GM12878 (cell line): ENCODE measurements around the gene CHAF1A. TPM values are rescaled to one million over a fixed set of nuclear protein-coding genes. Genes with fewer than 3 reads are reported as not detected.
A peak's percentile ranks its signal among the peaks of the same experiment; 100 is the strongest.

Source experiments
- ASH2L ChIP-seq: fragments of 300-600, 200-600 bp; sonication (generic); IDR thresholded peaks from 2 replicates; pipeline ENCODE4 v1.6.1; 2017; ENCODE audit warnings: low read depth, mild to moderate bottlenecking, borderline replicate concordance
- ATF7 ChIP-seq: fragments of 450-650 bp; IDR thresholded peaks from 2 replicates; pipeline ENCODE4 v1.6.1; 2016; ENCODE audit warnings: low read depth, mild to moderate bottlenecking
- CHD4 ChIP-seq: fragments of 200-600 bp; sonication (generic); IDR thresholded peaks from 2 replicates; pipeline ENCODE4 v1.6.1; 2016; ENCODE audit warnings: mild to moderate bottlenecking
- GATAD2B ChIP-seq: fragments of 450-650 bp; conservative IDR thresholded peaks from 2 replicates; pipeline ENCODE4 v1.6.1; 2017; ENCODE audit warnings: low read depth, mild to moderate bottlenecking, moderate library complexity
- KLF5 ChIP-seq: fragments of 450-650 bp; IDR thresholded peaks from 2 replicates; pipeline ENCODE4 v1.6.1; 2014; ENCODE audit warnings: mild to moderate bottlenecking; ENCODE audit not compliant: partially characterized antibody
- LARP7 ChIP-seq: fragments of 450-650 bp; IDR thresholded peaks from 2 replicates; pipeline ENCODE4 v1.6.1; 2017; ENCODE audit warnings: mild to moderate bottlenecking
- MYB ChIP-seq: fragments of 150-350 bp; IDR thresholded peaks from 2 replicates; pipeline ENCODE4 v1.6.1; 2014; ENCODE audit warnings: mild to moderate bottlenecking, low read depth, low read length, borderline replicate concordance
- NFXL1 ChIP-seq: fragments of 450-650 bp; IDR thresholded peaks from 2 replicates; pipeline ENCODE4 v1.6.1; 2017; ENCODE audit warnings: antibody characterized with exemption, mild to moderate bottlenecking, borderline replicate concordance
- POLR2AphosphoS5 ChIP-seq: IDR thresholded peaks from 2 replicates; pipeline ENCODE4 v1.6.1; 2011; ENCODE audit warnings: mild to moderate bottlenecking, low read length, inconsistent platforms
- RAD51 ChIP-seq: fragments of 450-650 bp; IDR thresholded peaks from 2 replicates; pipeline ENCODE4 v1.6.1; 2016; ENCODE audit warnings: moderate library complexity, mild to moderate bottlenecking, inconsistent platforms
- SIN3A ChIP-seq: IDR thresholded peaks from 2 replicates; pipeline ENCODE4 v1.6.1; 2012; ENCODE audit warnings: low read depth, low read length, improper control_type of control experiment
- SIX5 ChIP-seq: IDR thresholded peaks from 2 replicates; pipeline ENCODE4 v1.6.1; 2011; ENCODE audit warnings: mild to moderate bottlenecking, low read depth, low read length, moderate library complexity; ENCODE audit not compliant: severe bottlenecking
- SMAD5 ChIP-seq: IDR thresholded peaks from 2 replicates; pipeline ENCODE4 v1.6.1; 2016; ENCODE audit warnings: antibody characterized with exemption, low read depth
- SRF ChIP-seq, 2 experiments: IDR thresholded peaks; 2 replicates each; pipeline ENCODE4 v1.6.1; 2011; ENCODE audit warnings: low read depth in 2 of 2, low read length in 2 of 2, mild to moderate bottlenecking in 1 of 2, moderate library complexity in 1 of 2
- STAT1 ChIP-seq: fragments of 450-650 bp; conservative IDR thresholded peaks from 2 replicates; pipeline ENCODE4 v1.6.1; 2014; ENCODE audit warnings: antibody characterized with exemption, mild to moderate bottlenecking
- SUZ12 ChIP-seq: fragments of 200-600 bp; sonication (generic); IDR thresholded peaks from one replicate; pipeline ENCODE4 v1.6.1; 2018; ENCODE audit warnings: antibody characterized with exemption, mild to moderate bottlenecking; ENCODE audit not compliant: unreplicated experiment
- TBL1XR1 ChIP-seq: IDR thresholded peaks from 2 replicates; pipeline ENCODE4 v1.6.1; 2012; ENCODE audit warnings: low read depth, low read length, improper control_type of control experiment
- WRNIP1 ChIP-seq: IDR thresholded peaks from 2 replicates; pipeline ENCODE4 v1.6.1; 2011; ENCODE audit warnings: low read depth, low read length, improper control_type of control experiment, borderline replicate concordance
- polyA plus RNA-seq, 11 experiments: library from polyadenylated mRNA; depleted of rRNA in 4 of 11; unstranded in 6 of 11; stranded (reverse) in 5 of 11; fragments of >200 nt; fragmentation: Nextera tagmentation in 4 of 11; fragmentation: Illumina TruSeq in 1 of 11; extraction: Ambion mirVana in 4 of 11; extraction: Trizol in 1 of 11; gene quantifications; 1 replicate in 1 of 11; 2 replicates in 10 of 11; pipeline versions ENCODE4 v1.2.1 to v1.2.3, GENCODE V29; 2011 to 2016; ENCODE audit warnings: inconsistent platforms in 2 of 11, missing spikeins in 2 of 11, low read depth in 1 of 11
- total RNA-seq, 4 experiments: library from RNA; depleted of rRNA in 3 of 4; stranded (reverse); fragments of >200 nt in 3 of 4; fragmentation: Illumina TruSeq in 1 of 4; extraction: Trizol in 1 of 4; gene quantifications; 2 replicates each; pipeline versions ENCODE4 v1.2.1 to v1.2.3, GENCODE V29; 2013 to 2021
- TF ChIP-seq, protein P1 (sequence below): fragments of 450-650 bp; formaldehyde crosslinking; IDR thresholded peaks from 2 replicates; pipeline ENCODE4 v1.4.0; 2022; ENCODE audit warnings: mild to moderate bottlenecking, moderate library complexity
- TF ChIP-seq, protein P2 (sequence below), 3 experiments: IDR thresholded peaks in 2 of 3; conservative IDR thresholded peaks in 1 of 3; 2 replicates each; pipeline ENCODE4 v1.5.1; 2011; ENCODE audit warnings: low read depth in 3 of 3, low read length in 3 of 3, mild to moderate bottlenecking in 3 of 3, control low read depth in 2 of 3, moderate library complexity in 2 of 3, inconsistent platforms in 1 of 3, mixed read lengths in 1 of 3; ENCODE audit not compliant: control insufficient read depth in 2 of 3, insufficient read depth in 1 of 3; ENCODE audit errors: extremely low read depth in 1 of 3
- TF ChIP-seq, protein P3 (sequence below): IDR thresholded peaks from 2 replicates; pipeline ENCODE4 v1.6.1; 2012; ENCODE audit warnings: low read depth, low read length, improper control_type of control experiment
- TF ChIP-seq, protein P4 (sequence below): IDR thresholded peaks from 2 replicates; pipeline ENCODE4 v1.6.1; 2011; ENCODE audit warnings: borderline replicate concordance, low read depth, mild to moderate bottlenecking, moderate library complexity, mixed read lengths, low read length; ENCODE audit not compliant: insufficient read depth; ENCODE audit errors: extremely low read length

CHAF1A gene
- total and polyA plus RNA-seq, 10 of the 15 experiments (the other 5 are each of a cell fraction or from before 2014, with no cell fraction given), result 1.3 to 69.1 (median 34.2) TPM

DNA sequence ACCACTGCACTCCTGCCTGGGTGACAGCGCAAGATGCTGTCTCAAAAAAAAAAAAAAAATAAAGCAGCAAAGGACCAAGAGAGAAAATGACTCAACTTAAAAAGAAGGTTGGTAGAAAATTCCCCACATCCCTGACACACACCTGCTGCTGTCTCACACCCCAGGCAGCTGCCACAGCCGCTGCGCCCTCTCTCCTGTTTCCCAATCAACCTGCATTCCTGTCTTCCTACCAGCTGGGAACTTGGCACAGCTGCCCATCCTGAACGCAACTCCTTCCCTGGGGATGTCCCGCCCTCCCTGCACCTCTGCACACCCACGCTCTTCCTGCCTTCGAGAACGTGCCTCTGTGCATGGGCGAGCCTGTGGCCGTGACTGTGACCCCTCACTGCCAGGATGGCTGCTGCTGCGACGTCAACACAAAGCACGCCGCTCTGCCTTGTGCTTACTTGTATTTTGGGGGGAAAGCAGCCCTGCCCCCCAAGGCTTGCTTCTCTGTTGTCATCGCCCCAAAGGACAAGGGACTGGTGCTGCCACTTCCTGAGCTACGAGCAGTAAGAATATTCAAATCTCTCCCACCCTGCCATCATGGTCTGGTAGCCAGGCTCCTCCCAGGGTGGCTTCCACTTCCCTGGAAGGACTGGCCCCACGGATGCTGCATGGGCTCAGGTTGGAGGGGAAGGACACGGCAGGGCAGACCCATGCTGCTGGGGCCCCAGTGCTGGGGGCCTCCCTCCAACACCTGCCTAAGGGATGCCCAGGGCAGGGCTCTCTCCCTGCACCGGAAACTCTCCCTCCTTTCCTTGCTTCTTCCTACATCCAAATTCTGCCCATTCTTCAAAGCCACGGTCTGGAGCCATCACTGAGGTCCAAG is 22.8 kb upstream of the CHAF1A start (continued):
- TF ChIP-seq, protein P1, sequence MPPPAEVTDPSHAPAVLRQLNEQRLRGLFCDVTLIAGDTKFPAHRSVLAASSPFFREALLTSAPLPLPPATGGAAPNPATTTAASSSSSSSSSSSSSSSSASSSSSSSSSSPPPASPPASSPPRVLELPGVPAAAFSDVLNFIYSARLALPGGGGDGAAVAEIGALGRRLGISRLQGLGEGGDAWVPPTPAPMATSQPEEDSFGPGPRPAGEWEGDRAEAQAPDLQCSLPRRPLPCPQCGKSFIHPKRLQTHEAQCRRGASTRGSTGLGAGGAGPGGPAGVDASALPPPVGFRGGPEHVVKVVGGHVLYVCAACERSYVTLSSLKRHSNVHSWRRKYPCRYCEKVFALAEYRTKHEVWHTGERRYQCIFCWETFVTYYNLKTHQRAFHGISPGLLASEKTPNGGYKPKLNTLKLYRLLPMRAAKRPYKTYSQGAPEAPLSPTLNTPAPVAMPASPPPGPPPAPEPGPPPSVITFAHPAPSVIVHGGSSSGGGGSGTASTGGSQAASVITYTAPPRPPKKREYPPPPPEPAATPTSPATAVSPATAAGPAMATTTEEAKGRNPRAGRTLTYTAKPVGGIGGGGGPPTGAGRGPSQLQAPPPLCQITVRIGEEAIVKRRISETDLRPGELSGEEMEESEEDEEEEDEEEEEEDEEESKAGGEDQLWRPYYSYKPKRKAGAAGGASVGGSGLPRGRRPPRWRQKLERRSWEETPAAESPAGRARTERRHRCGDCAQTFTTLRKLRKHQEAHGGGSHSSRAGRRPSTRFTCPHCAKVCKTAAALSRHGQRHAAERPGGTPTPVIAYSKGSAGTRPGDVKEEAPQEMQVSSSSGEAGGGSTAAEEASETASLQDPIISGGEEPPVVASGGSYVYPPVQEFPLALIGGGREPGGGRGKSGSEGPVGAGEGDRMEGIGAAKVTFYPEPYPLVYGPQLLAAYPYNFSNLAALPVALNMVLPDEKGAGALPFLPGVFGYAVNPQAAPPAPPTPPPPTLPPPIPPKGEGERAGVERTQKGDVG (CRISPR knock-in tag), result no peak
- TF ChIP-seq LARP7, result 0 out of 2 replicates have a peak, but pooled peaks have one; percentile 25
- TF ChIP-seq KLF5, result no peak
- TF ChIP-seq SRF (IDR thresholded peaks at IDR 0.05; ENCODE audit: low read depth in 2 of 2, low read length in 2 of 2), result no peak
- TF ChIP-seq, protein P2, sequence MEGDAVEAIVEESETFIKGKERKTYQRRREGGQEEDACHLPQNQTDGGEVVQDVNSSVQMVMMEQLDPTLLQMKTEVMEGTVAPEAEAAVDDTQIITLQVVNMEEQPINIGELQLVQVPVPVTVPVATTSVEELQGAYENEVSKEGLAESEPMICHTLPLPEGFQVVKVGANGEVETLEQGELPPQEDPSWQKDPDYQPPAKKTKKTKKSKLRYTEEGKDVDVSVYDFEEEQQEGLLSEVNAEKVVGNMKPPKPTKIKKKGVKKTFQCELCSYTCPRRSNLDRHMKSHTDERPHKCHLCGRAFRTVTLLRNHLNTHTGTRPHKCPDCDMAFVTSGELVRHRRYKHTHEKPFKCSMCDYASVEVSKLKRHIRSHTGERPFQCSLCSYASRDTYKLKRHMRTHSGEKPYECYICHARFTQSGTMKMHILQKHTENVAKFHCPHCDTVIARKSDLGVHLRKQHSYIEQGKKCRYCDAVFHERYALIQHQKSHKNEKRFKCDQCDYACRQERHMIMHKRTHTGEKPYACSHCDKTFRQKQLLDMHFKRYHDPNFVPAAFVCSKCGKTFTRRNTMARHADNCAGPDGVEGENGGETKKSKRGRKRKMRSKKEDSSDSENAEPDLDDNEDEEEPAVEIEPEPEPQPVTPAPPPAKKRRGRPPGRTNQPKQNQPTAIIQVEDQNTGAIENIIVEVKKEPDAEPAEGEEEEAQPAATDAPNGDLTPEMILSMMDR (IDR thresholded peaks at IDR 0.05 in 2 of 3, conservative IDR thresholded peaks at IDR 0.05 in 1 of 3; ENCODE audit: control insufficient read depth in 2 of 3, extremely low read depth in 1 of 3, insufficient read depth in 1 of 3, low read depth in 3 of 3, low read length in 3 of 3), result no peak
- TF ChIP-seq WRNIP1, result no peak
- no peak for TF ChIP-seq MYB
- TF ChIP-seq STAT1, result 0 out of 2 replicates have a peak, but pooled peaks have one; percentile 13
- no peak for TF ChIP-seq POLR2AphosphoS5
- TF ChIP-seq CHD4, result no peak
- TF ChIP-seq, protein P3, sequence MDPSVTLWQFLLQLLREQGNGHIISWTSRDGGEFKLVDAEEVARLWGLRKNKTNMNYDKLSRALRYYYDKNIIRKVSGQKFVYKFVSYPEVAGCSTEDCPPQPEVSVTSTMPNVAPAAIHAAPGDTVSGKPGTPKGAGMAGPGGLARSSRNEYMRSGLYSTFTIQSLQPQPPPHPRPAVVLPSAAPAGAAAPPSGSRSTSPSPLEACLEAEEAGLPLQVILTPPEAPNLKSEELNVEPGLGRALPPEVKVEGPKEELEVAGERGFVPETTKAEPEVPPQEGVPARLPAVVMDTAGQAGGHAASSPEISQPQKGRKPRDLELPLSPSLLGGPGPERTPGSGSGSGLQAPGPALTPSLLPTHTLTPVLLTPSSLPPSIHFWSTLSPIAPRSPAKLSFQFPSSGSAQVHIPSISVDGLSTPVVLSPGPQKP, result no peak
- peak; percentile 81 for TF ChIP-seq ATF7
- TF ChIP-seq ASH2L, result no peak
- TF ChIP-seq SMAD5, result no peak
- peak; percentile 67; the same call in 1 of the 2 replicates for TF ChIP-seq SIN3A
- TF ChIP-seq GATAD2B, result peak; percentile 22; the same call in 1 of the 2 replicates
- no peak for TF ChIP-seq NFXL1
- TF ChIP-seq, protein P4, sequence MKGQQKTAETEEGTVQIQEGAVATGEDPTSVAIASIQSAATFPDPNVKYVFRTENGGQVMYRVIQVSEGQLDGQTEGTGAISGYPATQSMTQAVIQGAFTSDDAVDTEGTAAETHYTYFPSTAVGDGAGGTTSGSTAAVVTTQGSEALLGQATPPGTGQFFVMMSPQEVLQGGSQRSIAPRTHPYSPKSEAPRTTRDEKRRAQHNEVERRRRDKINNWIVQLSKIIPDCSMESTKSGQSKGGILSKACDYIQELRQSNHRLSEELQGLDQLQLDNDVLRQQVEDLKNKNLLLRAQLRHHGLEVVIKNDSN, result no peak
- no peak for TF ChIP-seq SUZ12
- TF ChIP-seq TBL1XR1, result peak; percentile 68; the same call in 1 of the 2 replicates
- no peak for TF ChIP-seq SIX5
- TF ChIP-seq RAD51, result no peak
